ENCODE measurements around the gene VCP. TPM values are rescaled to one million over a fixed set of nuclear protein-coding genes. Genes with fewer than 3 reads are reported as not detected.

The VCP gene
- total and polyA plus RNA-seq, 9 of the 15 experiments (the other 6 are each of a cell fraction or from before 2014, with no cell fraction given), result 7.1 to 257 (median 199) TPM

DNA sequence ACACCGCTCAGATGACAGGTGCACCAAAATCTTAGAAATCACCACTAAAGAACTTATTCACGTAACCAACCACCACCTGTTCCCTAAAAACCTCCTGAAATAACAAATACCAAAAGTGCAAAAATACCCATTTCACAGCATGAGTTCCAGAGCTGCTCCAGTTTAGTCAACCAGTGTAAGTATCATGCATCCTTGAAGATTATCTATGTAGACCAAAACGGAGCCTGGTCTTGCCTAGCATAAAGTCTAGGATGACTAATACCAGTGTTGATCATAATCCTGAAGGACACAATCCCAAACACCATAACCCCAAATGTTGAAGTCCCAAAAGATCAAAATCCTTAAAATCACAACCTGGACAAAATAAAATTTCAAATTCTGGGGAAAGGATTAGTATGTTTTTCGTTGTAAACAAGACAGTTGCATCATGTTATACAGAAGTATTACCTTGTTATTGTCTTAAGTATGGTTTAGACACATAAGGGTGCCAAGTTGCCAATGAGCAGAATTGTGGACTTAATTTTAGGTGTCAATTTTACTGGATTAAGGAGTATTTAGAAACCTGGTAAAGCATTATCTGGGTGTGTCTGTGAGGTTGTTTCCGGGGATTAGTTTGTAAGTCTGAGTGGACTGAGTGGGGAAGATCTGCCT lies 18.1 kb downstream of the VCP start:
- no peak overlapping the region for H2AFZ ChIP-seq (ENCODE audit: low read depth, low read length)
- ChIA-PET CTCF (ENCODE audit: low intra/inter-chr PET ratio) (no interaction called here), POLR2A (interaction anchor here (0.8 to 3.8 kb wide), 3 partner anchors 8 to 13 kb away, joined by 3 to 12 read pairs (median 4); no protein-coding TSS in a partner anchor)
- H3K79me2 ChIP-seq (ENCODE audit: control insufficient read depth, insufficient read depth, low read length), result no peaks in the 10 kb centered on the region
- H3K4me2 ChIP-seq (ENCODE audit: insufficient read depth, low read length), result no peak overlapping the region
- FAIRE-seq (peak; percentile 29), DNase-seq (ENCODE audit: extremely low read depth in 1 of 4, low spot score in 3 of 4) (no peak), ATAC-seq (no peak; the same call in 2 of the 3 replicates)
- H3K27me3 ChIP-seq (ENCODE audit: control insufficient read depth in 2 of 2, insufficient read depth in 2 of 2, low read length in 2 of 2), result no peaks in the 10 kb centered on the region
- 0 out of 2 replicates have a peak, but pooled peaks have one; percentile 7 for TF ChIP-seq POLR2A (conservative IDR thresholded peaks at IDR 0.05)
- TF ChIP-seq PML (IDR thresholded peaks at IDR 0.05; ENCODE audit: low read length), result no peak
- no peak for TF ChIP-seq NRF1 (conservative IDR thresholded peaks at IDR 0.05 in 1 of 2, IDR thresholded peaks at IDR 0.05 in 1 of 2)
- TF ChIP-seq NCOA1 (IDR thresholded peaks at IDR 0.05; ENCODE audit: low read depth), result no peak
- TF ChIP-seq NR4A1 (CRISPR knock-in tag; IDR thresholded peaks at IDR 0.05), result no peak
- TF ChIP-seq NR4A1 (tag; IDR thresholded peaks at IDR 0.05), result no peak
- TF ChIP-seq ZNF41 (CRISPR knock-in tag; conservative IDR thresholded peaks at IDR 0.05), result no peak
- TF ChIP-seq CREM (IDR thresholded peaks at IDR 0.05; ENCODE audit: low read depth), result no peak
- no peak for TF ChIP-seq SMC3 (conservative IDR thresholded peaks at IDR 0.05; ENCODE audit: insufficient read depth, low read depth, low read length)
- no peak for TF ChIP-seq BRD9 (IDR thresholded peaks at IDR 0.05; ENCODE audit: low read depth, partially characterized antibody)
- TF ChIP-seq CEBPG (CRISPR knock-in tag; IDR thresholded peaks at IDR 0.05), result no peak
- TF ChIP-seq CEBPG (tag; conservative IDR thresholded peaks at IDR 0.05 in 1 of 2, IDR thresholded peaks at IDR 0.05 in 1 of 2), result peak in 1 of 2 experiments; percentile 36; a peak in 1 of 4 replicates
- TF ChIP-seq ZZZ3 (IDR thresholded peaks at IDR 0.05), result no peak
- TF ChIP-seq, protein P1, sequence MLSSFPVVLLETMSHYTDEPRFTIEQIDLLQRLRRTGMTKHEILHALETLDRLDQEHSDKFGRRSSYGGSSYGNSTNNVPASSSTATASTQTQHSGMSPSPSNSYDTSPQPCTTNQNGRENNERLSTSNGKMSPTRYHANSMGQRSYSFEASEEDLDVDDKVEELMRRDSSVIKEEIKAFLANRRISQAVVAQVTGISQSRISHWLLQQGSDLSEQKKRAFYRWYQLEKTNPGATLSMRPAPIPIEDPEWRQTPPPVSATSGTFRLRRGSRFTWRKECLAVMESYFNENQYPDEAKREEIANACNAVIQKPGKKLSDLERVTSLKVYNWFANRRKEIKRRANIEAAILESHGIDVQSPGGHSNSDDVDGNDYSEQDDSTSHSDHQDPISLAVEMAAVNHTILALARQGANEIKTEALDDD (IDR thresholded peaks at IDR 0.05), result peak; percentile 60; the same call in 1 of the 2 replicates
- TF ChIP-seq POLR2AphosphoS2 (IDR thresholded peaks at IDR 0.05; ENCODE audit: low read length), result peak; percentile 67; the same call in 1 of the 2 replicates
- TF ChIP-seq SMAD4 (CRISPR knock-in tag; conservative IDR thresholded peaks at IDR 0.05), result no peak
- TF ChIP-seq ZNF224 (CRISPR knock-in tag; IDR thresholded peaks at IDR 0.05), result no peak
- H4K20me1 ChIP-seq (replicated peaks; ENCODE audit: control insufficient read depth, insufficient read depth, low read length), result no peaks in the 10 kb centered on the region
- intact Hi-C loops (cut with micrococcal nuclease), result loop anchor here (5.0 kb wide), 2 partner anchors 57 to 157 kb away; a partner anchor contains a TSS
- no peak overlapping the region for H3K4me3 ChIP-seq
- no peaks in the 10 kb centered on the region for H3K9me1 ChIP-seq (ENCODE audit: control insufficient read depth, insufficient read depth, low read length)
- in situ Hi-C loops (cut with MboI), result no loop called here
- no peak overlapping the region for H3K9ac ChIP-seq (ENCODE audit: insufficient read depth in 1 of 2, low read depth in 2 of 2, low read length in 2 of 2)
- no peak overlapping the region for H3K27ac ChIP-seq (ENCODE audit: extremely low read depth, low read depth, low read length)
- WGBS (ENCODE audit: insufficient coverage, low coverage, missing lambda C conversion rate), result 69% methylated on average over 5 of the region's 5 CpGs
- H3K36me3 ChIP-seq (ENCODE audit: control insufficient read depth, insufficient read depth, low read length), result peaks cover 43% of the 10 kb centered on the region
- H3K9me3 ChIP-seq (replicated peaks; ENCODE audit: control insufficient read depth, insufficient read depth, low read depth, low read length), result no peaks in the 10 kb centered on the region
- H3K4me1 ChIP-seq (replicated peaks in 1 of 2; ENCODE audit: control insufficient read depth in 2 of 2, insufficient read depth in 2 of 2, low read length in 2 of 2), result peaks cover 0 to 2% of the 10 kb centered on the region in 2 experiments; a peak in 2 of 5 replicates
- no TSS peak for BruUV-seq (replicated peaks)

Measured in K562 (cell line).